Esophagus squamous epithelium (tissue), 4 donors: ENCODE measurements around the gene VSIG4.

Experiments used
- POLR2A ChIP-seq, 4 donors: fragments of 450-650 bp; IDR thresholded peaks; one replicate each; pipeline ENCODE4 v1.6.1; 2017; ENCODE audit warnings: antibody characterized with exemption in 4 of 4, mild to moderate bottlenecking in 4 of 4, moderate library complexity in 3 of 4
- TF ChIP-seq, protein P1 (sequence below), 6 experiments: fragments of 450-650 bp in 4 of 6; fragments of 200-600 bp in 2 of 6; sonication (generic) in 2 of 6; IDR thresholded peaks; one replicate each; pipeline ENCODE4 v1.5.1; 2016 to 2019; ENCODE audit warnings: antibody characterized with exemption in 6 of 6, mild to moderate bottlenecking in 4 of 6, moderate library complexity in 4 of 6

DNA sequence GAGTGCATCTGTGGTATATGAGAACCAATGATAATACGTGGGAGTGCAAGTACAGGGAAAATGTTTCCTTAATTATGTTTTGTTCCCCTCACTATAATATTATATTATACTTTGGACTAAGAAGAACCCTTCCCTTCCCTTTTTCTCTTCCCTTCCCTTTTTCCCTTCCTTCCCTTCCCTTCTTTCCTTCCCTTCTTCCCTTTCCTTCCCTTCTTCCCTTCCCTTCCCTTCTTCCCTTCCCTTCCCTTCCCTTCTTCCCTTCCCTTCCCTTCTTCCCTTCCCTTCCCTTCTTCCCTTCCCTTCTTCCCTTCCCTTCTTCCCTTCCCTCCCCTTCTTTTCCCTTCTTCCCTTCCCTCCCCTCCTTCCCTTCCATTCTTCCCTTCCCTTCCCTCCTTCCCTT, 36.9 kb upstream of the VSIG4 start:
- TF ChIP-seq, protein P1, sequence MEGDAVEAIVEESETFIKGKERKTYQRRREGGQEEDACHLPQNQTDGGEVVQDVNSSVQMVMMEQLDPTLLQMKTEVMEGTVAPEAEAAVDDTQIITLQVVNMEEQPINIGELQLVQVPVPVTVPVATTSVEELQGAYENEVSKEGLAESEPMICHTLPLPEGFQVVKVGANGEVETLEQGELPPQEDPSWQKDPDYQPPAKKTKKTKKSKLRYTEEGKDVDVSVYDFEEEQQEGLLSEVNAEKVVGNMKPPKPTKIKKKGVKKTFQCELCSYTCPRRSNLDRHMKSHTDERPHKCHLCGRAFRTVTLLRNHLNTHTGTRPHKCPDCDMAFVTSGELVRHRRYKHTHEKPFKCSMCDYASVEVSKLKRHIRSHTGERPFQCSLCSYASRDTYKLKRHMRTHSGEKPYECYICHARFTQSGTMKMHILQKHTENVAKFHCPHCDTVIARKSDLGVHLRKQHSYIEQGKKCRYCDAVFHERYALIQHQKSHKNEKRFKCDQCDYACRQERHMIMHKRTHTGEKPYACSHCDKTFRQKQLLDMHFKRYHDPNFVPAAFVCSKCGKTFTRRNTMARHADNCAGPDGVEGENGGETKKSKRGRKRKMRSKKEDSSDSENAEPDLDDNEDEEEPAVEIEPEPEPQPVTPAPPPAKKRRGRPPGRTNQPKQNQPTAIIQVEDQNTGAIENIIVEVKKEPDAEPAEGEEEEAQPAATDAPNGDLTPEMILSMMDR (IDR thresholded peaks at IDR 0.05), result no peak
- TF ChIP-seq POLR2A (IDR thresholded peaks at IDR 0.05), result no peak
